HepG2 (cell line): ENCODE measurements around the gene TRPC4AP. TPM values are rescaled to one million over a fixed set of nuclear protein-coding genes. Genes with fewer than 3 reads are reported as not detected.

Experiments used
- FOXO1 ChIP-seq: sonication (generic); formaldehyde crosslinking; IDR thresholded peaks from 2 replicates; pipeline ENCODE4 v1.4.0; 2020; ENCODE audit warnings: missing genetic modification reagents
- GTF2F1 ChIP-seq: fragments of 150-350 bp; IDR thresholded peaks from 2 replicates; pipeline ENCODE4 v1.6.1; 2014; ENCODE audit warnings: low read length
- HNF1A ChIP-seq, 2 experiments: sonication (generic) in 1 of 2; formaldehyde crosslinking in 1 of 2; IDR thresholded peaks; 2 replicates each; pipeline versions ENCODE4 v1.4.0 to v1.6.1; 2016 to 2020; ENCODE audit warnings: borderline replicate concordance in 1 of 2, low read depth in 1 of 2, mild to moderate bottlenecking in 1 of 2, missing genetic modification reagents in 1 of 2
- KIAA2018 ChIP-seq: sonication (generic); formaldehyde crosslinking; IDR thresholded peaks from 2 replicates; pipeline ENCODE4 v1.5.0; 2020; ENCODE audit warnings: mild to moderate bottlenecking, missing genetic modification reagents, borderline replicate concordance
- NCOA1 ChIP-seq: sonication (generic); formaldehyde crosslinking; IDR thresholded peaks from 2 replicates; pipeline ENCODE4 v1.9.0; 2021; ENCODE audit warnings: missing genetic modification reagents
- NCOA2 ChIP-seq: sonication (generic); formaldehyde crosslinking; IDR thresholded peaks from 2 replicates; pipeline ENCODE4 v1.8.0; 2022; ENCODE audit warnings: inconsistent platforms
- SETDB1 ChIP-seq: sonication (generic); formaldehyde crosslinking; IDR thresholded peaks from 2 replicates; pipeline ENCODE4 v1.5.1; 2020; ENCODE audit warnings: missing genetic modification reagents, mild to moderate bottlenecking, borderline replicate concordance
- SP140L ChIP-seq: sonication (generic); formaldehyde crosslinking; IDR thresholded peaks from 2 replicates; pipeline ENCODE4 v1.4.0; 2020; ENCODE audit warnings: missing genetic modification reagents, borderline replicate concordance
- ZNF747 ChIP-seq: sonication (generic); formaldehyde crosslinking; IDR thresholded peaks from 2 replicates; pipeline ENCODE4 v1.8.1; 2023; ENCODE audit warnings: missing genetic modification reagents, mild to moderate bottlenecking, borderline replicate concordance
- ZNF773 ChIP-seq: sonication (generic); formaldehyde crosslinking; IDR thresholded peaks from 2 replicates; pipeline ENCODE4 v1.4.0; 2020; ENCODE audit warnings: missing genetic modification reagents, borderline replicate concordance
- ZNF776 ChIP-seq: sonication (generic); formaldehyde crosslinking; IDR thresholded peaks from 2 replicates; pipeline ENCODE4 v1.4.0; 2020; ENCODE audit warnings: mild to moderate bottlenecking, missing genetic modification reagents
- polyA plus RNA-seq, 8 experiments: library from polyadenylated mRNA; depleted of rRNA in 3 of 8; stranded (reverse) in 7 of 8; unstranded in 1 of 8; fragments of >200 nt; fragmentation: Illumina TruSeq in 4 of 8; extraction: Trizol in 4 of 8; gene quantifications; 2 replicates each; pipeline versions ENCODE4 v1.2.1 to v1.2.3, GENCODE V29; 2011 to 2016; ENCODE audit warnings: low read depth in 4 of 8, missing spikeins in 1 of 8, mixed read lengths in 1 of 8; ENCODE audit not compliant: insufficient read depth in 1 of 8
- total RNA-seq, 5 experiments: library from RNA; depleted of rRNA; stranded (reverse); fragments of >200 nt; fragmentation: Illumina TruSeq; extraction: Trizol; gene quantifications; 2 replicates each; pipeline ENCODE4 v1.2.3, GENCODE V29; 2016; ENCODE audit warnings: low read depth in 1 of 5
- TF ChIP-seq, protein P1 (sequence below): sonication (generic); formaldehyde crosslinking; IDR thresholded peaks from 2 replicates; pipeline ENCODE4 v1.4.0; 2020; ENCODE audit warnings: missing genetic modification reagents, mild to moderate bottlenecking, borderline replicate concordance

Gene TRPC4AP
- total and polyA plus RNA-seq, 2 of the 13 experiments (the other 11 are each of a cell fraction or from before 2014, with no cell fraction given), result 136 to 137 TPM

DNA sequence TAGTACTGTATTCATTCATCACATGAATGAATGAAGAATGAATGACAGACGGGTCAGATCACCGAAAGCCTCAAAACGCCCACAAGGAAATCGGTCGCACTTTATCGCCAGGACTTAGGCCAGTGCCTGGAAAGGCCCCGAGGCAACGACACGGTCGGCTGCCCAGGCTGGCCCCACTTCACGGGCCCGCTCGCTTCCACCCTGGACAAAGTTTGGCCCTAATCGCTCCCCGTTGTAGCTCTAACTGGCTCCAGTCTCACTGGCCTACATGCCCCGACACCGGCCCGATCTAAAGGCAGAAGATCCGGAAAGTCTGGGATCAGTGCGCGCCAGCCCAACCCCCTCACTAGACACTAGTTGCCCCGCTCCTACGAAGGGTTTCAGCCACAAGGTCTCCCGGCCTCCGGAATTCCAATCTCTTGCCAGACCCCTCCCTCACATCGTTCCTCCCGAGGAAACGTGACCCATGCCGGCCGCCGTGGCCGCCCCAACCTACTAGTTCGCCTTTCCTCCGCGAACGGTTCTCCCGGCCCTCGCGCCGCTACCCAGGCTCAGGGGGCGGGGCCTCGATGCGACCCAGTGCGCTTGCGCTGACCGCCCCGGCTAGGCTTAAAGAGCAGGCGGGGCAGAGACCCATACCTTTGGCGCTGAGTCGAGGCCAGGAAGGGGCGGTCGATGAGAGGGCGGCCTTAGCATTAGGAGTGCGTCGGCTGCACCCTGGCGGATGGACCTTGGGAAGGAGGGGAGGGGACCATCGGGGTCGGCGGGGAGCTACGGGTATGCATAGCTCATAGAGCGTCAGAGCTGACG lies 137.2 kb downstream of the TRPC4AP start, which contains the start of the genes GSS and MYH7B (continued):
- no peak for TF ChIP-seq KIAA2018 (CRISPR knock-in tag)
- TF ChIP-seq NCOA1 (CRISPR knock-in tag), result peak; percentile 97
- no peak; the same call in 1 of the 2 replicates for TF ChIP-seq HNF1A (IDR thresholded peaks at IDR 0.05; ENCODE audit: low read depth)
- TF ChIP-seq HNF1A (CRISPR knock-in tag; IDR thresholded peaks at IDR 0.05; ENCODE audit: borderline replicate concordance), result peak; percentile 92
- TF ChIP-seq FOXO1 (CRISPR knock-in tag), result peak; percentile 81
- peak; percentile 98 for TF ChIP-seq ZNF747 (CRISPR knock-in tag)
- TF ChIP-seq NCOA2 (CRISPR knock-in tag), result peak; percentile 71
- TF ChIP-seq GTF2F1, result peak; percentile 87; the same call in 1 of the 2 replicates
- peak; percentile 60; the same call in 1 of the 2 replicates for TF ChIP-seq ZNF773 (CRISPR knock-in tag)
- peak; percentile 70; the same call in 1 of the 2 replicates for TF ChIP-seq SP140L
- TF ChIP-seq SETDB1, result no peak
- TF ChIP-seq ZNF776 (CRISPR knock-in tag), result peak; percentile 40; the same call in 1 of the 2 replicates
- TF ChIP-seq, protein P1, sequence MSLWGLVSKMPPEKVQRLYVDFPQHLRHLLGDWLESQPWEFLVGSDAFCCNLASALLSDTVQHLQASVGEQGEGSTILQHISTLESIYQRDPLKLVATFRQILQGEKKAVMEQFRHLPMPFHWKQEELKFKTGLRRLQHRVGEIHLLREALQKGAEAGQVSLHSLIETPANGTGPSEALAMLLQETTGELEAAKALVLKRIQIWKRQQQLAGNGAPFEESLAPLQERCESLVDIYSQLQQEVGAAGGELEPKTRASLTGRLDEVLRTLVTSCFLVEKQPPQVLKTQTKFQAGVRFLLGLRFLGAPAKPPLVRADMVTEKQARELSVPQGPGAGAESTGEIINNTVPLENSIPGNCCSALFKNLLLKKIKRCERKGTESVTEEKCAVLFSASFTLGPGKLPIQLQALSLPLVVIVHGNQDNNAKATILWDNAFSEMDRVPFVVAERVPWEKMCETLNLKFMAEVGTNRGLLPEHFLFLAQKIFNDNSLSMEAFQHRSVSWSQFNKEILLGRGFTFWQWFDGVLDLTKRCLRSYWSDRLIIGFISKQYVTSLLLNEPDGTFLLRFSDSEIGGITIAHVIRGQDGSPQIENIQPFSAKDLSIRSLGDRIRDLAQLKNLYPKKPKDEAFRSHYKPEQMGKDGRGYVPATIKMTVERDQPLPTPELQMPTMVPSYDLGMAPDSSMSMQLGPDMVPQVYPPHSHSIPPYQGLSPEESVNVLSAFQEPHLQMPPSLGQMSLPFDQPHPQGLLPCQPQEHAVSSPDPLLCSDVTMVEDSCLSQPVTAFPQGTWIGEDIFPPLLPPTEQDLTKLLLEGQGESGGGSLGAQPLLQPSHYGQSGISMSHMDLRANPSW (CRISPR knock-in tag), result peak; percentile 99
